GM21723 (cell line): ENCODE data around the gene PIGK.
"Not testable (repeated sequence)": the region's sequence is repeated elsewhere in the genome, so short reads cannot be mapped to it uniquely, and the experiment has no call there.

Experiments used
- ATAC-seq: cut with Tn5 transposase; IDR thresholded peaks from one replicate; pipeline ENCODE4 v1.9.1; 2021; ENCODE audit warnings: mild to moderate bottlenecking, moderate library complexity; ENCODE audit not compliant: unreplicated experiment

PIGK gene

DNA sequence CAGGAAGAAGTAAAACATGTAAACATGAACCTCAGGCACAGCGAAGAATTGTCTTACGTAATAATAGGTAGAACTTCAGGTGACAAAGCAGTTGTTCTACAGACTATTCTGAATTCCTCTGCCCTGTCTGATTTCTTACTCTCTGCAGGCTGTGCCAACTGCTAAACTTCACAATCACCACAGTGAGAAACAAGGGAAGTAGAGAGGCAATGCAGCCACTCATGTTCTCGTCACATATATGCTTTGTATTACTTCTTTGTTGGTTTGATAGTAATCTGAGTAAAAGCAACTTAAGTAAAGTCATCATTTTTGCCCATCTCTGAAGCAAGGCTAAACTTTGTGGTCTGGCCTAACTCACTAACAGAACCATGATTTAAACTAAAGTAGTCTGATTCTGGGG is 21.9 kb downstream of the PIGK start:
- no peak for ATAC-seq

DNA sequence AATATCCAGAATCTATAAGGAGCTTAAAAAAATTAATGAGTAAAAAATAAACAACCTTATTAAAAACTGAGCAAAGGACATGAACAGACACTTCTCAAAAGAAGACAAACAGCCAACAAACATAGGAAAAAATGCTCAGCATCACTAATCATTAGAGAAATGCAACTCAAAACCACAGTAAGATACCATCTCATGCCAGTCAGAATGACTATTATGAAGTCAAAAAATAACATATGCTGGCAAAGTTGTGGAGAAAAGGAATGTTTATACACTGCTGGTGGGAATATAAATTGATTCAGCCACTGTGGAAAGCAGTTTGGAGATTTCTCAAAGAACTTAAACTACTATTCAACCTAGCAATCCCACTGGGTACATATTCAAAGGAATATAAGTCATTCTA is 25.3 kb downstream of the PIGK start:
- ATAC-seq = no peak

DNA sequence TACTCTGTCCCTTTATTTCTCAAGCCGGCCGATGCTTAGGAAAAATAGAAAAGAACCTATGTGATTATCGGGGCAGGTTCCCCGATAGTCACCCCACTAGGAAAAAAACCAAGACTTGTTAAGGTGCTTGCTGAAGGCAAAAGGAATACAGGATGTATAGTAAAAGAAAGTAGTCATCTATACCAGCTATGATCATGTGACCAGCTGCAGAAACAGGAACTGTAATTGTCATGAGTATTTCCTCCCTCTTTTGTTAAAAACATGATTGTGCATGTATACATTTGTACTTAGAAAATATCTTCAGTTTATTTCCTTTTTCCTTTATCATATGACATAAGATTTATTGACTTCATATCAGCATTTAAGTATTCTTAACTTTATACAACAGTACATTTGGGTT is 30.5 kb downstream of the PIGK start:
- ATAC-seq = no peak

DNA sequence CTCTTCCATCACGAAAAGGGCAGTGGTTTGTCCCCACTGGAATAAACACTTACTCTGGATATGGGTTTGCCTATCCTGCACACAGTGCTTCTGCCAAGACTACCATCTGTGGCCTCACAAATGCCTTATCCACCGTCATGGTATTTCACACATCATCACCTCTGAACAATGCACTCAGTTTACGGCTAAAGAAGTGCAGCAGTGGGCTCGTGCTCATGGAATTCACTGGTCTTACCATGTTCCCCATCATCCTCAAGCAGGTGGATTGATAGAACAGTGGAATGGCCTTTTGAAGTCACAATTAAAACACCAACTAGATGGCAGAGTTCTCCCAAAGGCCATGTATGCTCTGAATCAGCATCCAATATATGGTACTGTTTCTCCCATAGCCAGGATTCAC is 32.3 kb downstream of the PIGK start:
- ATAC-seq = not testable (repeated sequence)

DNA sequence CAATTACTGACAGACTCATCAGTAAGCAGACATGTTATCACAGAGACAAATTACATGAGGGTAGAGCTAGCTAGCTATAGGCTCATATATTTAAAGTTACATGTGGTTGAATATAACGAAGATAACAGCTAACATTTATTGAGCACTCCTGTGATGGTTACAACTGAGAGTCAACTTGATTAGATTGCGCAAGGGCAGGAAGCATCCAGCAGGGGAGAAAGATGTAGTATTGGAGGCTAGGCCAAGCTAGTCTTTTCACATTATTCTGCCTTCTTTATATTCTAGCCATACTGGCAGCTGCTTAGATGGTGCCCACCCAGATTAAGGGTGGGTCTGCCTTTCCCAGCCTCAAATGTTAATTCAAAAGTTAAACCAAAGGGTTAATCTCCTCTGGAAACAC is 37.1 kb downstream of the PIGK start:
- ATAC-seq = no peak

DNA sequence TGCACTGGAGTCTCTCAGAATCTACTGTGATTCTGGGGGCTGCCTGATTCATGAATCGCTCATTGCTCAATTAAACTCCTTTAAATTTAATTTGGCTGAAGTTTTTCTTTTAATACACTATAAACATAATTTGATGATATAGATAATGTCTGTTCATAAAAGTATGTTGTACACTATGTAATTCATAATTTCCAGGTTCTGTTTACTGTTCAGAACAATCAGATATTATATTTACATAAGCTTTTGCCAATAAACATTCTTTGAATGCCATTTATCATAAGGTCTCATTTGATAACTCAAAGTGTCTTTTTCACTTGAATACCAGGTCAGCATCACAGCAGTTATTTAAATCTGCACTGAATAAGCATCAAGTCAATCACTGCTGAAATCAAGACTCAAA is 39.6 kb downstream of the PIGK start:
- no peak for ATAC-seq

DNA sequence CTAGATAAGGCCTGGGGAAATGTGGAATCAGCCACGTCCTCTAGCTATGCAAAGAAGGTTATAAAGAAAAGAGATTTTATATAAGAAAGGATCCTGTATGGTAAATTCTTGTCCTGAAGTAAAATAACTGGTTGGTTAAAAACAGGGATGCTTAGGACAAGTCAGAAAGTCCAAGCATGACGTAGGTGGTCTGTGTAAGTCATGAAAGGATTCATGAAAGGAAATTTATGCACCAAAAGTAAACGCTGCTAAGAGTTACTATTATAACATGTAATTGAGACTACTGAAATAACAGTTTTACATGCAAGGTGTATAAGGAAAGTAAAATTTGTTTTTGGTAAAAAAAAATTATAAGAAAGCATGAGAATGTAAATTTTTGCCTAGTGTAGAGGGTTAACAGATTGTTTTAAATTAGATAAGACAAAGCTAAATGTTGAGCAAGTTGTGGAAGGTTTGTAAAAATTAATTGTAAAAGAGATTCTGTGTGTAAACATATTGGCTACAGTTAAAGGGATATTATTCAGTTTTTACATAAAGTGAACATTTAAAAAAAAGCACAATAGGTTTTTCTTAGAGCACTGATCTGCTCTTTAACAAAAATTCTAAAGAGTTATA is 43.9 kb downstream of the PIGK start:
- no peak for ATAC-seq

DNA sequence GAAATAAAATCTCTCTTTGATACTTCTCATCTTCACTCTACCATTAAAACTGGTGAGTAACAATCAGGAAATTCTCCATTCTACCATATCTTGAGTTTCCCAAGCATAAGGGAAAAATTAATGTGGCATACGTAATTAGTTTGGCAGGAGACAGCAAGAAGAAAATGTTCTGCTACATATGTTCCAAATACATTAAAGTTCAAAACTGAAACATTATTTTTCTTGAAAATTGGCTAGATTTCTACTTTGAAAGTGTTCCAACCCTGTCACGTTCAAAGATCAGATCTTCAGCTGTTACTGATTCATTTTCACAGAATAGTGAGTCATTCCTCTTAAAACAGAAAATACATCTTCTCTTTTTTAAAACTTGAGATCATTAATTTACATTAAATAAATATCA is 48.5 kb downstream of the PIGK start:
- no peak for ATAC-seq

DNA sequence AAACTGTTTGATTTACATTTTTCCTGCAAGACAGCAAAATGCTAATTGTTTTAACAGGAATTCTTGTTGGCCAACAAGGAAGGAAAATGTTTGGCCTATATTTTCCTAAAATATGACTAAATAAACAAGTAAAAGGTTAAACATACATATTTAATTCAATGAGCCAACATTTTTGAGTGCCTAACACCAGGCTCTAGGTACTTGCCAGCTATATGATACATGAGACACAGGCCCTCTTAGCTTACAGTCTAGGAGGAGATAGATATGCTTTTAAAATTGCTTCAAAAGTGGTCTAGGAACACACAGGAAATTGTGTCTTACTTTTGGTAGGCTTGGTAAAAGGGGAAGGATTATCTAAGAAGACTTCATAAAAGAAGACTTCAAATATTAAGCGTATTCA is 50.9 kb downstream of the PIGK start:
- ATAC-seq = no peak

DNA sequence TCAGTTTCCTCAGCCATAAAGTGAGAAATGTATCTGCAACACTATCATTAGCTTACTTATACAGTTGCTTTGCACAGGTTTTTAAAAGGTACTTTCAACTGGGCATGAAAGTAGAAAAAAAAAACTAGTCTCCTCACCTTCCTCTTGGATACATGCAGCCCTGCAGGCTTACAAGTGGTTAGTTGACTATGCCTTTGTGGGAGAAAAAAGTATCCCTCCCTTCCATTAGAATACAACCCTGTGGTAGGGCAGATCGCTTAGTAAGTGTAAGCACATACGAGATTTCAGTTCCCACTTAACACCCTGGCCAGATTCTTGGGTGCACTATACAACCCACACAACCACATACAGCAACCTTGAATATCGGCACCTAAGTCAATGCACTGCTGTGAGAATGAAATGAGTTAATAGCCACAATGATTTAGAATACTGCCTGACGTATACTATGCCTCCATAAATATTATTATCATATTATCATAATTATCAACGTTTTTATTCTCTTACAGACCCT is 54.7 kb downstream of the PIGK start:
- no peak for ATAC-seq

DNA sequence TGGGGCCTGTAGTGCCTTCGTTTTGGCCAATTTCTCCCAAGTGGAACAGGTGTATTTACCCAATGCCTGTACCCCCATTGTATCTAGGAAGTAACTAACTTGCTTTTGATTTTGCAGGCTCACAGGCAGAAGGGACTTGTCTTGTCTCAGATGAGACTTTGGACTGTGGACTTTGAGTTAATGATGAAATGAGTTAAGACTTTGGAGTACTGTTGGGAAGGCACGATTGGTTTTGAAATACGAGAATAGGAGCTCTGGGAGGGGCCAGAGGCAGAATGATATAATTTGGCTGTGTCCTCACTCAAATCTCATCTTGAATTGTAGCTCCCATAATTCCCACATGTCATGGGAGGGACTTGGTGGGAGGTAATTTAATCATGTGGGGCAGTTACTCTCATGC is 59.5 kb downstream of the PIGK start:
- not testable (repeated sequence) for ATAC-seq

DNA sequence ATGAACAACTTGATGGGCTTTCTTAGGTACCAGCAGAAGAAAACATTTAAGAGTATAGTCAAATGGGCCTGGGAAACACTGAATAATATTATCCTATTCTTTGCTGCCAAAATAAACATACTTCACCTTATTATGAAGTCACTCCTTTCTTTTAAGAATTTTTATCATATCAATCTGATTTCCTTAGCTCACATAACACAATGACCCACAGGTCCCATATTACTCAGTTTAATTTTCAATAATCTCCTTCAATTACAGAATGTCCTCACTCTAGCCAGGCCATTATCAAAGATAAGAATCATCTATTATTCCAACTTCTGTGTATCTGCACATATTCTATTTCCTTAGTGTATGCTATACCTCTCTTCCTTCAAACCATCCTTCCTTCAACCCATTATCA is 63.0 kb downstream of the PIGK start:
- ATAC-seq = no peak

DNA sequence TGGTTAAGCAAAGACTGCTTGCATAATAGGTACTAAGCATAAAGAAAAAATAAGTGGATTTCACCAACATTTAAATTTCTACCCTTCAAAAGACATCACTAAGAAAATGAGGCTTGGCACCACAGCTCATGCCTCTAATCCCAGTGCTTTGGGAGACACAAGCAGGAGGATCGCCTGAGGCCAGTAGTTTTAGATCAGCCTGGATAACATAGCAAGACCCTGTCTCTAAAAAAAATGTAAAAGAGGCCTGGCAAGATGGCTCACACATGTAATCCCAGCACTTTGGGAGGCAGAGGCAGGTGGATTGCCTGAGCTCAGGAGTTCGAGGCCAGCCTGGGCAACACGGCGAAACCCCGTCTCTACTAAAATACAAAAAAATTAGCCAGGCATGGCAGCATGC is 73.0 kb downstream of the PIGK start:
- no peak for ATAC-seq

DNA sequence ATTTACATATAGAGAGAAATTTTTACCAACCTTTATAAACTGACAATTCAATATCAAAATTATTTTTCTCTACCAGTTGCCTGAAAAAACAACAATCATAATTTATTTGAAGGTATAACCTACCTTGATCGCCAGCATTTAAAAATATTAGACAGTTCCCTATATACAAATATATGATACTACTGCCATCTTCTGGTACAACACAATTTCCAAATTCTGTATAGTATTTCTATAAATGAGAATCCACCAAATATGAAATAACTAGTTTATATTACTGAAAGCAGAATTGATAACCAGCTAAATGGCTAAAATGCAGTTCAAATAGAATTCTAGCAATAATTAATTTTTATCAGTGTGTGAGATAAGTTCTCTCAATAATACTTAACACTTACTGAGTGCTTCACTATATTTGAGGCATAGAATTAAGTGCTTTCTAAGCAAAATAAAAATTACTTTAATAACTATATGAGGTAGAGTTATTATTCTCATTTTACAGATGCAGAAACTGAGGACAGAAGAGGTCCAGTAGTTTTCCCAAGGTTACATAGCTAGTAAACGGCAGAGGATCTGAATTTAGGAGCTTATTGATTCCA is 75.6 kb downstream of the PIGK start:
- no peak for ATAC-seq

DNA sequence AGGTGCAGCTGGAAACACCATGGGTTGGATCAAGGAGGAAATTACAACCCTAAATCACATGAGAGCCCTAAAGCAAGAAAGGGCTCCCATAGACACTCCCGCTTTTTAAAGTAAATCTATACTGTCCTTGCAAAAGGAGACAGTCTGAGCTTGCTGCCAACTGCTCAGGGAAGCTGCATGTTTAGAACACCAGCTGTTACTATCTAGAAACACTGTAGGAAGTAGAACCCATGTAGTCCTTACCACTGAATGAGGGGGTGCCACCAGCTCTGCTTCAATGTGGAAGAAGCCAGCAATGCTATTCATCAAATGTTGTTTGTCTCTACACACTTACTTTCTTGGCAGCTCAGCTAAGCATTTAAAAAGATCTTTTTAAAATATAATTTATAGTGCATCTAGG is 79.8 kb downstream of the PIGK start:
- ATAC-seq = no peak

DNA sequence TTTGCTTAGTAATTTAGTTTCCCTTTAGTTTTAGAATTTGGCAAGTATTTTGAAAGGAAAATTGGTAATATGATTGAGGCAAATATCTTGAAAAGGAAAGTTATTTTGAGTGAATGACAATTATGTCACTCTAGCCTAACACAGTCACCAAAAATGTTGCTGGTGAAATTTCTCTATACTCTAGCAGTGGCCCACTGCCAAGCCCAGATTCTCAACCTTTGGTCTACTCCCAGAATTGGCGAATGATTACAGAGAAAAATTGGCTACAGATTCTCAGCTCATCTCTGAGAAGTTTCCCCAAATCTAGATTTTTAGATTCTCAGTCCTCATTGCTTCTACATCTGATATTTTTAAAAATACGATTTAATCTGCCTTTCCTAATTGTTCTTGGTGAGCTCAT is 84.9 kb downstream of the PIGK start:
- no peak for ATAC-seq

DNA sequence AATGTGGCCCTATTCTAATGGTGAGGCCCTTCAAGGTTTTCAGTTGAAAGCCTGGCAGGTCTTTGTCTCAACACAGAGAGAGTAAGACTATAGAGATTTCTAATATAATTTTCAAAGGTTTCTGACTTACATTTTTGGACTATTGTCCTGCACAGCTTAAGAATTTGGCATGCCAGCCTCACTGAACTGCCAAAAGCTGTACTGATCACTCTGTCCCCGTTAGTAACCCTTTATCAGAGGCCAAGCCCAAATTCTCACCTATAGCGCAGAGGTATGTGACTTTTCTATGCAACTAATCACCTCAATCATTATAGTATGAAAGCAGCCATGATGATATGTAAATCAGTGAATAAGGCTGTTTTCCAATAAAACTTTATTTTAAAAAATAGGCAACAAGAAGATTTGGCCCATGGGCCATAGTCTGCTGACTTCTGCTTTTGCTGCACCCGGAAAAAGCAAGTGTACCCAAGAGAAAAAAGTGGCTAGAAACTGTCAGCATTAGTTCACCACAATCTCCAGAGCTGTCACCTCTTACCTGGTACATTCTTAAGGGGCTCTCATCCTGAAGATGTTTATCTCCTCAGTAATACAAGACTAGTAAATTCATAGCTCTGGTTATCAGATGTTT is 85.4 kb downstream of the PIGK start:
- ATAC-seq = no peak

DNA sequence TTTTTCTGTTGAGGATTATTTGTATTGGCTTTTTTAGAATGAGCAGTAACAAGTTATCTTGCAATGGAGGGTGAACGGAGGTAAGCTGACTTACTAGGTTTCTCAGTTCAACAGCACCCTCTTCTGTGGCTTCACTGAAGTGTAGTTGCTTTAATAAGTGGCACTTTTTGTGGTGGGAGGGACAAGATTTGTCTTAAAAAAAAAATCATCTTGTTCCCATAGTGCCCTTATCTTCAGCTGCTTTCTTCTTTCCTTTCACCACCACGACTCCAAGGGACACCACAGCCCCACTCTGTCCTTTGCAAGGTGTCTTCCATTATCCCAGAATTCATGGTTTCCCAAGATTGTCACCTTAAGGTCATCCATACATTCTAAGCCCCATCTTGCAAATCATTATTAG is 92.9 kb downstream of the PIGK start:
- peak; percentile 72 for ATAC-seq

DNA sequence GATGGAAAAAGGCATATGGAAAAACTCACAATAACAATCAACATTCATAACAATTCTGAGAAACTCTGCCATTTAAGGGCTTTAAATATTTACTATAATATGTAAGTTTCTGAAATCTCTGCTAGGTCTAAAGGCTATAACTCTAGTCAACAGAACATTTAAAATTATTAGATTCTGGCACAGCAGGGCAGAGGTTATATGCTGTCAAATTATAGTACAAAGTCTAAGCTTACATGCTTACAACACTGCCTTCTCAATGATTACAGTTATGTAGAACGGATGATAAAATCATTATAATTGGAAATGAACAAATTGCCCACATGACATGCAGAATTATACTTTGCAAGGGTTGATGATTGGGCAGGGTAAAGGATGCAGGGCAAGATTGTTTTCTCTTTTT is 97.7 kb downstream of the PIGK start:
- ATAC-seq = no peak

DNA sequence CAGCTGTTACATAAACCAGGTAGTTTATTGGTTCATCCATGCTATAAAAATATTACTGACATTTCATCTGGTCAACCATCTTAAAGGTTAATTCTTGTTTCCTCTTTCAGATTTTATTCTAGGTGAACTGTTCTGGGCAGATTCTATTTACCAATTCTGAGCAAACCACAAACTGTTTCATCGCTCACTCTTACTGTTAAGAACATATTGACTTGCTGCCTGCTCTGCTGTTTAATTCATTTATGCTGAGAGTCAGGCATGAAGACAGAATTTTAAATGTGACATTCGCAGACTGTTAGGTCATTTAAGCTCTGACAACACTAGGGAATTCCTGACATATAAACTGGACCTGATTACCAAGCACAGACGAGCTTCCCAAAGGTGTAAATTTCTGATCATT is 98.3 kb downstream of the PIGK start:
- ATAC-seq = no peak

DNA sequence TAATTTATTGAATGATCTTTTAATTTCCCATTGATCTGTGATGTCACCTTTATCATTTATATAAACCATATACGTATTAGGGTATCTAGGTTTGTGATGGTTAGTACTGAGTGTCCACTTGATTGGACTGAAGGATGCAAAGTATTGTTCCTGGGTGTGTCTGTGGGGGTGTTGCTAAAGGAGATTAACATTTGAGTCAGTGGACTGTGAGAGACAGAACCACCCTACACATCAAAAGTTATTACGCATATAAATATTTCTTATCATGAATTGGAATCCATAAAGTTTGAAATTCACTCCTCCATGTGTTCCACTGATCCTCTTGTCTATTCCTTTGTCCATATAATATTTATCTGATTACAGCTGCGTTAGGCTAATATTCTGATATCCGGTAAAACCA is 100.5 kb downstream of the PIGK start:
- no peak for ATAC-seq

DNA sequence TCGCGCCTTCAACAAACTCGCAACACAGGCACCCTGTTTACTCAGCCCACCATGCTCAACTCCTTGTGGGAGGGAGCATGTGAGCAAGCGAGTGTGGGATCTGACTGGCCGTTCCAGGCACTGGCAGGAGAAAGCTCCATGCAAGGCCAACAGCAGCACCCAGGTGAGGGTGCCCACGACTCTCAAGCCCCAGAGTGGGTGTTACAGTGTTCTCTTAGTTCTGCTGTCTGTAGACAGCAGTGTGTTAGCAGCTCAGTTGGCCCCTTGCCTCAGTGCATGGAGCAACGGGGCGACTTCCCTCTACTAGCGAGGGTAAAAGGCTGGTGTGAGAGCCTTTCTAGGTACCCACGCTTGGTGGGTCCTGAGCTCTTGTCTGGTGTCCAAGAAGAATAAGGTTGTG is 114.6 kb downstream of the PIGK start:
- no peak for ATAC-seq

DNA sequence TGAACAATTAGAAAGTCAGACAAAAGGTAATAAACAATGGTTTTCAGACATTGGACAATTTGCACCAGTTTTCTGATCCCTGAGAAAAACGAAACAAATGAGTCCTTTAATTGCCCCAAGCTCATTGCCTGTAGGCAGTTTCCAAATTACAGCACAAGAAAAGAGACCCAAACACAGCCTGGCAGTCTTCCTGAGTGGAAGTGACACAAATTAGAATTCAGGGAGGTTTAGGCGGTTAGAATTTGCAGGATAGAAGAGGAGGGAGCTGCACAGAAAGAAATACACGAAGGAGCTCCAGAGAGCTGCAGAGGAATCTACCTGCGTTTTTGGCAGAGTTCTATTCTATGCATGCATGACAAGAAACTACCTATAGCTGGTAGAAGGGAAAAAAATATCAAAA is 115.7 kb downstream of the PIGK start:
- no peak for ATAC-seq
